Dedifferentiated amniotic fluid mesenchymal stem cell (primary cell): ENCODE results near the gene CLEC2B.

Source experiments
- DNase-seq: peaks from one replicate; pipeline ENCODE4 v3.0.0-alpha.2; 2016; ENCODE audit errors: extremely low spot score

CLEC2B gene

GRCh38 chr12:9808504-9808903 is 60.6 kb downstream of the CLEC2B start:
- no peak for DNase-seq

DNA sequence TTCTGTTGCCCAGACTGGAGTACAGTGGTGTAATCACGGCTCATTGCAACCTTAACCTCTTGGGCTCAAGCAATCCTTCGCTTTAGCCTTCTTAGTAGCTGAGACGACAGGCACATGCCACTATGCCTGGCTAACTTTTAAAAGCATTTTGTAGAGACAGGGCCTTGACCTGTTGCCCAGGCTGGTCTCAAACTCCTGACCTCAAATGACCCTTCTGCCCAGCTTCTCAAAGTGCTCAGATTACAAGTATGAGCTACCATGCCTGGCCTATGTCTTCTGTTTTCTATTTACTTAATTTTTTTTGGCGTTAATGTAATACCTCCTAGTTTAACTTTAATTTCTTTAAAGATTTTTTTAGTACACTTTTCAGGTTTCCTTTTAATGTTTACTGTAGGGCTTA is 62.4 kb downstream of the CLEC2B start:
- DNase-seq, result no peak

DNA sequence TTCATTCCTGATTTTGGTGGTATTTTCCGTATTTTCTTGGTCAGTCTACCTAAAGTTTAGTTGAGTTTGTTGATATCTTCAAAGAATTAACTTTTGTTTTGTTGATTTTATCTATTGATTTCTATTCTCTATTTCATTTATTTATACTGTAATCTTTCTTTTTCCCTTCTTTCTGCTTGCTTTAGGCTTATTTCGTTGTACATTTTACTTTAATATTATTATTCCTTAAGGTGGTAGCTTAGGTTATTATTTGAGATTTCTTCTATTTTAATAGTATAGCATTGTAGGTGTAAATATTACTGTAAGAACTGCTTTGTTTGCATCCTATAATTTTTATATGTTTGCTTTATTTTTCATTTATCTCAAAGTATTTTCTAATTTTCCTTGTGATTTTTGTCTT is 63.3 kb downstream of the CLEC2B start:
- no peak for DNase-seq
